ENCODE data around the gene PHF12. TPM values are rescaled to one million over a fixed set of nuclear protein-coding genes. Genes with fewer than 3 reads are reported as not detected.
A peak's percentile ranks its signal among the peaks of the same experiment; 100 is the strongest.
"Not testable (repeated sequence)": the region's sequence is repeated elsewhere in the genome, so short reads cannot be mapped to it uniquely, and the experiment has no call there.

The PHF12 gene
- total RNA-seq, 1 donor: 87.8 TPM

DNA sequence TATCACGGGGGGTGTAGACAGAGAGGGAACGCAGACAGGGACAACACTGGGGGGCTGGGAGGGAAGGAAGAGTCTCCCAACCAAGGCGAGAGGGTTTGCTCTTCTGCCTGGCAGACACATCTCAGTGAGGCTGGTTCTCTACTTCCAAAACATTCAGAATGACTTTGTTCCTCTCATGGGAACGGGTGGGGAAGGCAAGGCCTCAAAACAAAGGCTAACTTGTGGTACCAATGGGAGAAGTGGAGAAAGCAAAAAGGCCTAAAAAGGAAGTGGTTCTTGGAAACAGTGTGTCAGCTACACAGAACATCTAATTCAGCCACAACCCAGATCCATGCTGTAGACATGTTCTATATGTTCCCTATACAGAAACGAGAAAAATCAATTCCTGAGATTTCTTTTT is 61.3 kb downstream of the PHF12 start:
- no peak for DNase-seq (ENCODE audit: low read depth in 2 of 3, low spot score in 2 of 3)

DNA sequence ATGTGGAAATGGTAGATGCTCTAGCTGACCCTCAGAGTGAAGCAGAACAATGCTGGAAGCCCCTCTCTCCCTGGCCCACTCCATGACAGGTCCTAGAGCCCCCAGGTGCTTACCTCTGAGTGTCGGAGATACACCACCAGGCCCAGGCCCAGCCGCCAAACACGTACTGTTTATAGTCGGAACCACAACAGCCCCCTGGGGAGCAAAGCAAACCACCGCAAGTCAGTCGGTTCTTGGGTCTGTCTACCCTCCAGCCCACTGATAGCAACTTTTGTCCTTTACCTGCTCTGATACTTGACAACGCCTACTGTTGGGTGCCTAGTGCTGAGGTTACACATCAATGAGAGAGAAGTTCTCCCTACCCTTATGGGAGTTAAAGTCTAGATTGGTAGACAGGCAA is 62.5 kb downstream of the PHF12 start:
- no peak for DNase-seq (ENCODE audit: low read depth in 2 of 3, low spot score in 2 of 3)

DNA sequence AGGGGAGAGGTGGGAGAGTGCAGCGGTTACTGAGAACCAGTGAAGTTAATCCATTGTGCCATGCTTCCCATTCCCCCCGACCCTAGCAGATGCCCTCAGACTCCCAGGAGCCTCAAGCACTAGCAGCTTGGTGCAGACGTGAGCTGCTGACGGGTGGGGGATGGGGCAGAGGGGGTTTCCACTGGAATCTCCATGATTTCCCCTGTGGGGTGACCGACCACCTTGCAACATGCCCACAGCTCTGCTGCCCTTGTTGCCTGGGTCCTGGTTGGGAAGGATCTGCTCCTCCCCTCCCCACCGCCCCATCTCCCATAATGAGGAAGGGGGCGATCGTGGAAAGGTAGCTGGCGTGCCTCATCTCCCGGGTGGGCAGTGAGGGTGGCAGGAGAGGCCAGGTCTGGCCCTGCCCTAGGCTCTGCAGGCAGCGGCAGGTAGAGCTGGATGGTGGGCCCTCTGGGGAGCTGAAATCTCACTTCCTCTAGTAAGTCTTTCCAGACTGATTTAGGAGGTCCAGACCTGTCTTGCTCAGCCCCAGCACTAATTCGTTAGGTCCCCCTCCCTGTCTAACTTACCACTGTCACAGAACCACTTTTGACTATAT is 63.3 kb downstream of the PHF12 start:
- DNase-seq (ENCODE audit: low read depth in 2 of 3, low spot score in 2 of 3): no peak

DNA sequence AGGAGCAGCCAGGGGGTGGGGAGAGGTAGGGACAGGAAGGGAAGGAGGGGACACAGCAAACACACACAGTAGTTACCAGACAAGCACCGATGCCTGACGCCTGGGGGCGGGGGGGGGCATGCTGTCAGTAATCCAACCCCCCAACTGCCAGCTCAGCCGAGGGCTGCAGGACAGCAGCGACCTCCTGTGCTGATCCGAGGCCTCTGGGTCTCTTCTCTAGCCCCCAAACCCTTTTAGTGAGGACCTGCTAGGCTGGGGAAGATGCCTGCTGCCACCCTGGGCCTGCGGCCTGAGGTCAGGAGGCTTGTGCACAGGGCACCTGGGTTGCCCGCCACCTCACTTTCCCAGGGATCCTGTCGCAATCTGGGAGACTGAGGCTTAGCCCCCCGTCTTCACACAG is 65.4 kb downstream of the PHF12 start:
- DNase-seq (ENCODE audit: low read depth in 2 of 3, low spot score in 2 of 3): no peak

DNA sequence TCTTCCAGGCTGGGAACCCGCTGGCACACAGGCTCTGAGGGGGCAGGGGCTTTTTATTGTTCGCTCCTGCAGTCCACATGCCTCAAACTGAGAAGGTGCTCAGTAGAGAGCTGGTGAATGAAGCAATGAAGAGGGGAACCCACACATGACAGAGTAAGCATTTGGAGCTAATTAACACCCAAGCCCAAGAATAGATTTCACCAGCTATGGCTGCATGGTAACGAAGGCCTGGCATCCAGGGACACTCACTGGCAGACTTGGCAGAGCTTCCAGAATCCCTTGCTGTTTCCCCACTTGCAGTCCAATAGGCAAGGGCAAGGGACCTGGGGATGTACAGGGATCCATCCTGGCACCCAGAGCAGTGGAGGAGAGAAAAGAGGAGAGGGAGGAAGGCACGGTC is 66.0 kb downstream of the PHF12 start:
- DNase-seq (ENCODE audit: low read depth in 2 of 3, low spot score in 2 of 3): no peak

DNA sequence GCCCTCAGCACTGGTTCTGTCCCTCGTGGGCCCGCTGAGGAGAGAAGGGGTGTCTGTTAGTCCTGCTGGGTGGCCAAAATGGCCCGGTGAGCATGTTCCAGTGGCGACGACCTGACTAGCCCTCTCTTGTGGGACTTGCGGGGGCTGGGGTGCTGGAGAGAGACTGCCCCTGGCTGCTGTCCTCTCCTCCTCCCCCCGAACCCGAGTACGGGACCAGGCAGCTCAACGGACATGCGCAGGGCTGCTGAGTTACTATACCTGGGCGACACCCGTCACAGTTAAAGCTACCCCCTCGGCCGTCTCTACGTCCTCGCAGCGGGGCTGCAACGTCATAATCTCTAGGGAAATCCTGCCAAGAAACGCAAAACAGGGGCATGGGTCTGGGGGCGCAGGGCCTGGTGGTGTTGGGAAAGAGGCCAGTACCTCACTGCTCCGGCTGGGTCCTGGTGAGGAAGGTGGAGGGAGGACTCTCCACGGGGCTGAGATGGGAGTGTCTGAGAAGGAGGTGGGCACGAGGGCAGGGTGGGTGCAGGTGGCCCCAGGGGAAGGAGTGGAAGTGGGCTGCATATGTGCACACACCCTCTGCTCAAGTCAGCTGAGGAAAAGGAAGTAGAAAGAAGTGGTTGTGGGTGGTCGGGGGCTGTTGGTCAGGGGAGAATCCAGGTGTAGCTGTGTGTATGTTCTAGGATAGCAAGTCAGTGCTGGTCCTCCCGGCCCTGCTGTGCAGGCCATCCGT is 67.2 kb downstream of the PHF12 start:
- no peak for DNase-seq (ENCODE audit: low read depth in 2 of 3, low spot score in 2 of 3)

DNA sequence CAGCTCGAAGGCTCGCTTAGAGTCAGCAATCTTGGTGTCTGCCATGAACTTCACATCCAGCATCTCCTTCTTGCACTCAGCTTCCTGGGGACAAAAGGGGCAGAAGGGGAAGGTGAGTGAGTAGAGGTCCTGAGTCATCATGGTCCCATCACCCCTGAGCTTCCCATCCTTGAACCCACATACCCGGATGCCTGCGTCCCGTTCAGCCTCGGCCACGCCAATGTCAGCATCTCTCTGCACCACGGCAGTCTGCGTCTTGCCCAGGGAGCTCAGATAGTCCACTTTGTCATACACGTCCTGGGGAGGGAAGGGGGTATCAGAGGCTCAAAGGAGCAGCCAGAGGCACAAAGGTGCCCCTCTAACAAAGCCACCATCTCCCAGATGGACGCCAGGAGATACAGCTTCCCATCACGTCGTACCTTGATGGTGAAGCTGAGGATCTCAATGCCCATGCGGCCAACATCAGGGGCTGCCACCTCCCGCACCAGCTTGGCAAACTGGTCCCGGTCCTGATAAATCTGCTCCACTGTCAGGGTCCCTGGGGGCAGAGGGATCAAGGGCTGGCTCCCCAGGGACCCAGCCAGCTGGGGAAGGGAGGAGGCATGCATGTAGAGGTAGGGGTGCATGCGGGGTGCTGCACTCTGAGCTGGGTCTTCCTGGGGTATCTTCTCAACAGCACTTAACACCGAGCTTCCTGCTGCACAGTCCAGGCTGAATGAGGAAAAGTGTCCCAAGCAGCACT is 69.0 kb downstream of the PHF12 start:
- DNase-seq (ENCODE audit: low read depth in 2 of 3, low spot score in 2 of 3): no peak

DNA sequence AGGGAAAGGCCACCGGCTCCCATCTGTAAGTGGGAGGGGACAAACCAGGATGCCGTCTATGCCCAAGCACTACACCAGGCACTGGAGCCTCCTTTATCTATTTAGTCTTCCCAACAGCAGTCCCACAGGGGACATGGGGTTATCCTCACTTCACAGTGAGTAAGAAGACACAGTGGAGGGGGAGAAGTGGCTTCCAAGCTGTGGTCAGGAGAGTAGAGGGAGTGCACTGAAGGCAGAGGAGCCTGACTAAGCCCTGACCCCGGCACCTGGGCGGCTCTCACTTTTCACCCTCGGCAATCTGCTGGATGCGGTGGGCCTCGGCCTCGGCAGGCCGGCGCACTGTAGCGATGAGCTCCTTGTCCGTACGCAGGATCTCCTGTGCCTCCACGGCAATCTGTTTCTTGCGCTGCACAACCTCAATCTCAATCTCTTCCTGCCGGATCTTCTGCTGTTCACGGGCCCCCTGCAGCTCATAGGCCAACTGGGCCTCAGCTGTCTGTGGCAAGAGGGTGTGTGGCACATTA is 69.7 kb downstream of the PHF12 start:
- DNase-seq (ENCODE audit: low read depth in 2 of 3, low spot score in 2 of 3): no peak

DNA sequence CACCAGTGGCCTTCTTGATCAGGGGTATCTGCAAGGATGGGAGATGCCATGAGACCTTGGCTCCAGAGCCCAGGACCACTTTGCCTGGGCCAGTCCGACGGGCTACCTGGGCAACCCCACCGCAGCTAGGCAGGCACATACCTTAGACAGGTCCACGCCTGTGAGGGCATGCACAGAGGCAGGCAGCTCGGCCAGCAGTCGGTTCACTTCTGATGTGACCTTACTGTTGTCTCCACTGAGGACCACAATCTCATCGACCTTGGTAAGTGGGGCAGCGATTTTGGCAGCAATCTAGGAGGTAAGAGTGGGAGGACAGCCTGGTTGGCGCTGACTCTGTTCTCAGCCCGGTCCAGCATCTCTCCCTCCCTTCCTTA is 70.8 kb downstream of the PHF12 start:
- DNase-seq (ENCODE audit: low read depth in 2 of 3, low spot score in 2 of 3): no peak

DNA sequence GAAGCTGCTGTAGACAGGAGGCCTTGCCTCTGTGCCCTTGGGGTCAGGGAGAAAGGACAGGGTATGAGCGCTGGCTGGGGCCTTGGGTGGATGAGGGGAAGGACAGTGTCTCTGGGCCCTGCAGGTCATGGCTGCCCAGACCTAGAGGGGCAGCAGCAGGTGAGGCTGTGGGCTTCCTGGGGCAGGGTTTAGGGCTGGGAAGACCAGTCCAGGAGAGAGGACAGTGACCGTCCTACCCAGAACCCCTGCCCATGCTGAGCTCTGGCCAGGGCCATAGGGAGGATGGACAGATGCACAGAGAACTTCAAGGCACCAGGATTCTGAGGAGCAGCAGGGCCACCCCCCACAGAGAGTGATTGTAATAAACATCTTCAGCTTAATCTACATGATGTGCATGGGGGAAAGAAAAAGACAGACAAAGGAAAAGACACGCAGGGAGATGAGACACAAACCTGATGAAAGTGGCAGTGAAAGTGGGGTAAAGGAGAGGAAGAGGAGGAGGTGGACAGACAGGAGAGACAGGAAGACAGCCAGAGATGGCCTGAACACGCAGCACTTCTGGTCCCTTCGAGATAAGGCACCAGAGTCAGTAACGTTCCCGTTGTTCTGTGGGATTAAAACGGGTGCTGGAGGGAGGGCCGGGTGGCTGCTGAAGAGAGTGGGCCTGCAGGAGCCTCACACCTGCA is 71.3 kb downstream of the PHF12 start:
- no peak for DNase-seq (ENCODE audit: low read depth in 2 of 3, low spot score in 2 of 3)

DNA sequence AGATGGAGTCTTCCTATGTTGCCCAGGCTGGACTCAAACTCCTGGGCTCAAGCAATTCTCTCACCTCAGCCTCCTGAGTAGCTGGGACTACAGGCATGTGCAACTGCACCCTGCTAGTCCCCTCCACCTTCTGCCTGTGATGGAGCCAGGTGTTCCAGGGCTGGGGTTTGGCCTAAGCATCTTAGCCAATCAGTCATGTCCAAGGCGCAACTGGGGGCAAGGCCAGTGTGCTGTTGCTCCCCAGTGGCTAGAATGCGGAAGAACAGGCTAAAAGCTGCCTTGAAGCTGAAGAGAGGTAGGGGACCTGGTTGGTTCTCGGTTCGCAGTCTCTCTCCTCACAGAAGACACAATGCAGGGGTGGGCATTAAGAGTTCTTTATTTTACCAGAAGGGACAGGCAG is 72.3 kb downstream of the PHF12 start:
- DNase-seq (ENCODE audit: low read depth in 2 of 3, low spot score in 2 of 3): peak in 1 of 3 donors; percentile 28

DNA sequence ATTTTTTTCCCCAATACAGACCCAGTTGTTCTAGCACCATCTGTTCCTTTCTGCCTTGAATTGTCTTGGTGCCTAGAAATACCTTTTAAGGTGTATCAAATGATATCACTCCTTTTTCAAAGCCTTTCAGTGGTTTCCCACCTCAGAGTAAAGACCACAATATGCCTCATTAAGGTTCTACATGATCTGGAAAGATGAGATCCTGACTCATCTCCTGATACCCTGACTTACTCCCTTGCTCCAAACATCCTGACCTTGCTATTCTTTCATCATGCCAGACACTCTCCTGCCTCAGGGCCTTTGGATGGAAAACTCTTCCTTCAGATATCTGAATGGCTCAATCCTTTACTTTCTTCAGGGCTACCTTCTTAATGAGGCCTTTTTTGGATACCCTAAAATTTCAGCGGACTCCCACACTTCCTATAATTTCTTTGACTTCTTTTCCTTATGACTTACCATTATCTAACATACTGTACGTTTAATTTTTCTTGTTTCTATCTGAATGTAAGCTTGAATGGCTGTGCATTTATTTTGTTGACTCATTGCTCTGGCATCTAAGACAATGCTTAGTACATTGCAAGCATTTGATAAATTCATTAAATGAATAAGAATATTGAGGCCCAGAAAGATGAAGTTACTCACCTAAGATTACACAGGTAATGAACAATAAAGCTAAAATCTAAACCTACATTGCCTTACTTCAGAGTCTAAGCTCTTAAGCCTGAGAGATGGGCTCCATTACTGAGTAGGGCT is 73.0 kb downstream of the PHF12 start:
- no peak for DNase-seq (ENCODE audit: low read depth in 2 of 3, low spot score in 2 of 3)

DNA sequence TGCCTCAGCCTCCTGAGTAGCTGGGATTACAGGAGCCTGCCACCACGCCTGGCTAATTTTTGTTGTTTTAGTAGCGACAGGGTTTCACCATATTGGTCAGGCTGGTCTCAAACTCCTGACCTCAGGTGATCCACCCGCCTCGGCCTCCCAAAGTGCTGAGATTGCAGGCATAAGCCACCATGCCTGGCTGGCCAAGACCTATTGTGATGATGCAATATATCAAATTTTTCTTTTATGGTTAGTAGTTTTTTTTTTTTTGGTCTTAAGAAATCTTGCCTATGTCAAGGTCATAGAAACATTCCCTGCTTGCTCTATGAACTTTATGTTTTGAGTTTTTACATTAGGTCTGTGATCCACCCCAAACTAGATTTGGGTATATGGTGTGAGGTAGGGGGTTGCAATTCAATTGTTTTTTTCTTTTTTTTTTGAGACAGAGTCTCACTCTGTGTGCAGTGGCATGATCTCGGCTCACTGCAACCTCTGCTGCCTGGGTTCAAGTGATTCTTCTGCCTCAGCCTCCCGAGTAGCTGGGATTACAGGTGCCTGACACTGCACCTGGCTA is 74.1 kb downstream of the PHF12 start:
- not testable (repeated sequence) for DNase-seq (ENCODE audit: low read depth in 2 of 3, low spot score in 2 of 3)

DNA sequence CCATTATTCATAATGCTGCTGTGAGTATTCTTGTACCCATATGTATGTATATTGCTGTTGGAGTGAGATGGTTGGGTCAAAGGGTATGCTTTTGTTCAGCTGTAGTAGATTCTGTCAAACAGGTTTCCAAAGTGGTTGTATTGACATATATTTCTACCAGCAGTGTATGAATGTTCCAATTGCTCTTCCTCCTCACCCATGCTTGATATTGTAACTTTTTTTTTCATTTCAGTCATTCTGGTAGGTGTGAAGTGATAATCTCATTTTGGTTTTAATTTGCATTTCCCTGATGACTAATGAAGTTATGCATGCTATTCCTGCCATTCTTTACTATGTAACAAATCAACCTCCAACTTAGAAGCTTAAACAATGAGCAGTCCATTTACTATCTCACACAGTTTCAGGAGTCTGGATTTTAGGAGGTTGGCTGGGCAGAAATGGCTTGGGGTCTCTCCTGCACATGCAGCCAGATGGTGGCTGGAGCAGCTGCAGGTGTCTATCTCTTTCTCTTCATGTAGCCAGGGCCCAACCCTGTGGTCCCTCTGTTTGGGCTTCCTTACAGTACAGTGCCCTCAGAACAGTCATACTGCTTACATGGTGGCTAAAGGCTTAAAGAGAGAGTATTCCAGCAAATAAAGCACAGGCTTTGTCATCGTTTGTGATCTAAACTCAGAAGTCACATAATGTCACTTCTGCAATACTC is 75.3 kb downstream of the PHF12 start:
- DNase-seq (ENCODE audit: low read depth in 2 of 3, low spot score in 2 of 3): no peak

DNA sequence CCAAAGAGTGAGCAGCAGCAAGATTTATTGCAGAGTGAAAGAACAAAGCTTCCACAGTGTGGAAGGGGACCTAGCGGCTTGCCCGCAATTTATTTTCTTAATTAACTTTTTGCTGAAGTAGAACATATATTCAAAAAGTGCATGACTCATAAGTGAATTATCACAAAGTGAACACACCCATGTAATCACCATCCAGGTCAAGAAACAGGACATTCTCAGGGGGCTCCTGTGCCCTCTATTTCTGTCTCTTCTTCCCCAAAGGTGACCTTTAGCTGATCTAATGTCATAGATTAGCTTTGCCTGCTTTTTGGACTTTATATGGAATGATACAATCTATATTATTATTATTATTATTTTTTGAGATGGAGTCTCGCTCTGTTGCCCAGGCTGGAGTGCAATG is 76.6 kb downstream of the PHF12 start:
- DNase-seq (ENCODE audit: low read depth in 2 of 3, low spot score in 2 of 3): no peak

DNA sequence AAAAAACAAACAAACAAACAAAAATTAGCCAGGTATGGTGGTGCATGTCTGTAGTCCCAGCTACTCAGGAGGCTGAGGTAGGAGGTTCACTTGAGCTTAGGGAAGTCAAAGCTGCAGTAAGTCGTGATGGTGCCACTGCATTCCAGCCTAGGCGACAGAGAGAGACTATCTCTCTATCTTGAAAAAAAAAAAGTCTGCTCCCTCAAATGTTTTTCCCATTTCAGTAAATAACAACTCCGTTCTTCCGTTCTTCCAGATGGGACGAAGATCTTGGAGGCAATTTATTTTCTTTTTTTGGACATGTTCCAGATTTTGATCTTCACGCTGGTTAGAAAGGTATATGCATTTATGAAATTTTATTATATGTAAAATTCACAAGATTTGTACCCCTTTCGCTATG is 77.5 kb downstream of the PHF12 start:
- DNase-seq (ENCODE audit: low read depth in 2 of 3, low spot score in 2 of 3): no peak

DNA sequence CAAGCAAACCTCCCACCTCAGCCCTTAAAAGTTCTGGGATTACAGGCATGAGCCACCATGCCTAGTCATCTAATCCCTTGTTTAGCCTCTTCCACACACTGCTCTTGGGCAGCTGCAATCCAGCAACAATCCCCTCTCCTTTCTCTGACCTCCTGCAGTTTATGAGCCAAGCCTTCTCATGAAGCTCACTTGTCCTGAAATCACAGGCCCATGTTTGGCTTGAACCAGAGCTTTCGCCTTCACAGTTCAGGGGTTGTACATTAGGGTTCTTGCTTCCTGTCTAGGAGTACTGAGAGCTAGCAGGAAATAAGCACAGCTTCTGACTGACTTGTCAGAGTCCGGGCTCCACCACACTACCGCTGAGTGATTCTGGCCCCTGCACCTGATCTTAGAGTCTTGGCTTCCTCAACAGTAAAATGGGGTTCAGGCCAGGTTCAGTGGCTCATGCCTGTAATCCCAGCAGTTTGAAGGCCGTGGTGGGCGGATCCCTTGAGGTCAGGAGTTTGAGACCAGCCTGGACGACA is 80.2 kb downstream of the PHF12 start:
- peak in 1 of 3 donors; percentile 40 for DNase-seq (ENCODE audit: low read depth in 2 of 3, low spot score in 2 of 3)

DNA sequence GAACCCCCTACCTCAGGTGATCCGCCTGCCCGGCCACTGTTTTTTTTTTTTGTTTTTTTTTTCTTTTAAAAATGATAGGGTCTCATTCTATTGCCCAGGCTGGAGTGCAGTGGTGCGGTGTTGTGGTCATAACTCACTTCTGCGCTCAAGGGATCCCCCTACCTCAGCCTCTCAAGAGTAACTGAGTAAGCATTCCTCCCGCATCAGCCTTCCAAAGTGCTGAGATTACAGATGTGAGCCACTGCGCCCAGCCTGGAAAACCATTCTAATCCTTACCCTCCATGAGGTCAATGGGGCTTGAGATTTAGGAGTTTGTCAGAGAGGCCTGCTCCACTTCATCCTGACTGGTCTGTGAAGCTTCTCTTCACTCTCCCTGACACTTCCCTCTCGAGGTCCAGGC is 84.0 kb downstream of the PHF12 start:
- no peak for DNase-seq (ENCODE audit: low read depth in 2 of 3, low spot score in 2 of 3)

Data from hematopoietic multipotent progenitor cell (in vitro differentiated cells).